Measurements from ENCODE around the gene TSEN2. TPM values are rescaled to one million over a fixed set of nuclear protein-coding genes. Genes with fewer than 3 reads are reported as not detected.
"Not testable (repeated sequence)": the region's sequence is repeated elsewhere in the genome, so short reads cannot be mapped to it uniquely, and the experiment has no call there.

TSEN2 gene
- total RNA-seq, 5 donors from 2014 or later (not counting 1 experiment from before 2014, with no cell fraction given): 11.7 to 20.9 (median 18.2) TPM

DNA sequence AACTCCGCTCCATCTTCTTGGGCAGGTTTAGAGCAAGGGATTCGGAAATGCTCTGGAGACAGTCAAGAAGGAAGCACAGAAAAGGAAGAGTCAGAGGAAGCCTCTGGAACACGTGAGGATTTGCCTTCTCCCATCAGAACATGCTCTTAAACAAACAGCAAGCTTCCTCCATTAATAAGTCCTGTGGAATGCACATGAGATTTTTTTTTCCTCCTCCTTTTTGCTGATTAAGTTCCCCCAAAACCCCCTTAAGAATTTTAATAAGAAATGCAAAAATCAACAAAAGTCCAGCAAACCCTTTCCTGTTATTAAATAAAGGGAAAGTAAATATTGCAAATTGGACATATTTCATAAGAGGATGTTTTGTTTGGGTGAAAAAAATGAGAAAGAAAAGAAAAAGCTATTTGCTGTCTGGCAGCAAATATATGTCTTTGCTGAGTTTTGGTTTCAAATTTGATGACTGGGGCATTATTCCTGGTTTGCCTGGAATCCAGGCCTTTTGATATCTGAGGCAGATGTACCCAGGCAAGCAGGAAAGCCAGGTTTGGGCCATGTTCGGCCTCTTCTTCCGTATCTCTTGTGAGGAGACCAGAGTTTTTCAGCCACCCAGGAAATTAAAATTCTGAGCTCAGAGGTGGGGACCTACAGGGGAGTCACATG is 7.9 kb upstream of the TSEN2 start:
- no peaks in the 10 kb centered on the region for H3K36me3 ChIP-seq (ENCODE audit: control insufficient read depth in 2 of 2, extremely low read depth in 1 of 2, insufficient read depth in 1 of 2, low read length in 1 of 2)
- no peak for DNase-seq
- ChIA-PET CTCF (interaction anchor here in 1 of 2 donors (1.3 kb wide), 1 partner anchor 341 kb away, joined by 4 read pairs; no protein-coding TSS in a partner anchor), POLR2A (interaction anchor here in 1 of 2 donors (0.5 kb wide), 1 partner anchor 76 kb away, joined by 4 read pairs; no protein-coding TSS in a partner anchor)
- no peaks in the 10 kb centered on the region for H3K9me3 Mint-ChIP-seq
- H3K36me3 Mint-ChIP-seq: no peaks in the 10 kb centered on the region
- no peak overlapping the region for H3K4me3 ChIP-seq (ENCODE audit: control insufficient read depth in 1 of 2, extremely low read depth in 1 of 2, low read length in 1 of 2)
- peaks cover 0 to 9% of the 10 kb centered on the region in 2 experiments for H3K4me1 ChIP-seq (ENCODE audit: control insufficient read depth in 1 of 2, extremely low read depth in 1 of 2, insufficient read depth in 2 of 2, low read length in 2 of 2)
- H3K4me1 Mint-ChIP-seq: peaks cover 0 to 22% (median 2%) of the 10 kb centered on the region in 3 donors
- peaks cover 0 to 4% of the 10 kb centered on the region in 2 experiments for H3K27me3 ChIP-seq (replicated peaks in 1 of 2; ENCODE audit: control insufficient read depth in 2 of 2, extremely low read depth in 1 of 2, insufficient read depth in 2 of 2, low read length in 1 of 2)
- H3K27ac ChIP-seq (ENCODE audit: low read length): no peak overlapping the region
- 94% methylated on average over 4 of the region's 5 CpGs for WGBS (ENCODE audit: insufficient coverage)
- no peaks in the 10 kb centered on the region for H3K27me3 Mint-ChIP-seq
- H3K27ac Mint-ChIP-seq: no peak overlapping the region
- H3K9me3 ChIP-seq: no peaks in the 10 kb centered on the region
- H3K4me3 Mint-ChIP-seq: no peak overlapping the region
- no peak for ATAC-seq (replicated peaks in 1 of 4)

DNA sequence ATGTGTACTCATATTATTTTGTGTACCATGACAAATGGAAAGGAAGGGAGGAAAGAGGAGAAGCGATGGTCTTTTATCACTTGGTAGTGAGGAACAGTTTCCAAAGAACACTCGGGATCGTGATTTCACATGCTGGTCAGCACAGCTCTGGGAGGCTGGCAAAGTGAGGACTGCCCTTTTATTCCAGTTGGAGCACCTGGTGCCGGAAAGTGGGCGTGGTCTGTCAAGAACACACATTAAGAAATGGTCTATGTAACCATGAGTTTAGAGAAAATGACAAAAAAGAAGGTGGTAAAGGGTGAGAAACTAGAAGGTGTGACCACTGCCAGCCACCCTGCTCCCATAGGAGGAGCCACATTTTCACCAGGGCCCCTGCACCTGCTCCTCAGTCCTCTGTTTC is 7.0 kb upstream of the TSEN2 start:
- H3K27me3 Mint-ChIP-seq: no peaks in the 10 kb centered on the region
- no peaks in the 10 kb centered on the region for H3K36me3 ChIP-seq (ENCODE audit: control insufficient read depth in 2 of 2, extremely low read depth in 1 of 2, insufficient read depth in 1 of 2, low read length in 1 of 2)
- POLR2A ChIA-PET: interaction anchor here (0.6 kb wide), 2 partner anchors 7 to 493 kb away, joined by 4 to 6 read pairs; no protein-coding TSS in a partner anchor
- peaks cover 0 to 18% (median 2%) of the 10 kb centered on the region in 3 donors for H3K4me1 Mint-ChIP-seq
- no peak for ATAC-seq (replicated peaks in 1 of 4)
- WGBS (ENCODE audit: insufficient coverage): 86% methylated on average over 5 of the region's 5 CpGs
- no peaks in the 10 kb centered on the region for H3K9me3 Mint-ChIP-seq
- CTCF ChIA-PET: interaction anchor here in 1 of 2 donors (0.6 to 1.3 kb wide), 2 partner anchors 342 to 1003 kb away, joined by 3 to 4 read pairs; partner anchors contain the start of gene HDAC11
- peaks cover 0 to 7% of the 10 kb centered on the region in 2 experiments for H3K4me1 ChIP-seq (ENCODE audit: control insufficient read depth in 1 of 2, extremely low read depth in 1 of 2, insufficient read depth in 2 of 2, low read length in 2 of 2)
- H3K36me3 Mint-ChIP-seq: no peaks in the 10 kb centered on the region
- H3K27me3 ChIP-seq (replicated peaks in 1 of 2; ENCODE audit: control insufficient read depth in 2 of 2, extremely low read depth in 1 of 2, insufficient read depth in 2 of 2, low read length in 1 of 2): peaks cover 0 to 4% of the 10 kb centered on the region in 2 experiments
- no peak overlapping the region for H3K27ac ChIP-seq (ENCODE audit: low read length)
- no peaks in the 10 kb centered on the region for H3K9me3 ChIP-seq
- H3K4me3 ChIP-seq (ENCODE audit: control insufficient read depth in 1 of 2, extremely low read depth in 1 of 2, low read length in 1 of 2): no peak overlapping the region
- H3K27ac Mint-ChIP-seq: no peak overlapping the region
- H3K4me3 Mint-ChIP-seq: no peak overlapping the region
- no peak for DNase-seq

DNA sequence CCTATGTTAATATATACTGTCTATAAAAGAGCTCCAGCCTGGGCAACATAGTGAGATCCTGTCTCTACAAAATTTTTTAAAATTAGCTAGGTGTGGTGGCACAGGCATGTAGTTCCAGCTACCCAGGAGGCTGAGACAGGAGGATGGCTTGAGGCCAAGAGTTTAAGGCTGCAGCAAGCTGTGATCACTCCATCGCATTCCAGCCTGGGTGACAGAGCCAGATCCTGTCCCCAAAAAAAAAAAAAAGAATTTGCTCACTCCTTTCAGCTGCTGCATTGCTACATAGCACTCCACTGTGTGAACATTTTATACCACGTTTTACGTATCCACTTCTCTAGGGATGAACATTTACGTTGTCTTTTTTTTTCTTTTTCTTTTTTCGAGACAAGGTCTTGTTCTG is 6.0 kb upstream of the TSEN2 start:
- 92% methylated on average over 3 of the region's 5 CpGs for WGBS (ENCODE audit: insufficient coverage)
- ATAC-seq (replicated peaks in 1 of 4): no peak
- peaks cover 0 to 4% of the 10 kb centered on the region in 2 experiments for H3K27me3 ChIP-seq (replicated peaks in 1 of 2; ENCODE audit: control insufficient read depth in 2 of 2, extremely low read depth in 1 of 2, insufficient read depth in 2 of 2, low read length in 1 of 2)
- H3K36me3 Mint-ChIP-seq: no peaks in the 10 kb centered on the region
- H3K4me1 Mint-ChIP-seq: peaks cover 5 to 17% (median 6%) of the 10 kb centered on the region in 3 donors
- no peak overlapping the region for H3K4me3 ChIP-seq (ENCODE audit: control insufficient read depth in 1 of 2, extremely low read depth in 1 of 2, low read length in 1 of 2)
- H3K36me3 ChIP-seq (ENCODE audit: control insufficient read depth in 2 of 2, extremely low read depth in 1 of 2, insufficient read depth in 1 of 2, low read length in 1 of 2): no peaks in the 10 kb centered on the region
- H3K9me3 Mint-ChIP-seq: no peaks in the 10 kb centered on the region
- H3K27me3 Mint-ChIP-seq: no peaks in the 10 kb centered on the region
- CTCF ChIA-PET: interaction anchor here in 1 of 2 donors (0.6 to 3.8 kb wide), 2 partner anchors 343 to 1683 kb away, joined by 3 to 35 read pairs; no protein-coding TSS in a partner anchor
- no peak for DNase-seq
- H3K9me3 ChIP-seq: no peaks in the 10 kb centered on the region
- H3K4me1 ChIP-seq (ENCODE audit: control insufficient read depth in 1 of 2, extremely low read depth in 1 of 2, insufficient read depth in 2 of 2, low read length in 2 of 2): peaks cover 2 to 10% of the 10 kb centered on the region in 2 experiments
- POLR2A ChIA-PET: no interaction called here
- no peak overlapping the region for H3K4me3 Mint-ChIP-seq
- no peak overlapping the region for H3K27ac ChIP-seq (ENCODE audit: low read length)
- H3K27ac Mint-ChIP-seq: no peak overlapping the region

DNA sequence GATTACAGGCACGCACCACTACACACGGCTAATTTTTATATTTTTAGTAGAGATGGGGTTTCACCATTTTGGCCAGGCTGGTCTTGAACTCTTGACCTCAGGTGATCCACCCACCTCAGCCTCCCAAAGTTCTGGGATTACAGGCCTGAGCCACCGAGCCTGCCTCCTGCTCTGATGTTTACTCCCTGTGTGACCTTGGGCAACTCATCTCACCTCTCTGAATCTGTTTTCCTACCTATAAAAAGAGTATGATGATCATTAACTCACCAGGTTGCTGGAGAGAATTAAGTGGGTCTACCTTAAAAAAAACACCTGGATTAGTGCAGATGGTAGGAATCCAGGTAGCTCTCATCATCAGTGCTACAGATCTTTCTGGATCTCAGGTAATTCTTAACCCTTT is 5.1 kb upstream of the TSEN2 start:
- ChIA-PET POLR2A (interaction anchor here in 1 of 2 donors (0.5 kb wide), 1 partner anchor 347 kb away, joined by 4 read pairs; no protein-coding TSS in a partner anchor), CTCF (interaction anchor here (0.6 to 3.8 kb wide), 18 partner anchors 9 to 501 kb away, joined by 3 to 35 read pairs (median 6); no protein-coding TSS in a partner anchor)
- not testable (repeated sequence) for H3K27me3 ChIP-seq (replicated peaks in 1 of 2; ENCODE audit: control insufficient read depth in 2 of 2, extremely low read depth in 1 of 2, insufficient read depth in 2 of 2, low read length in 1 of 2); ATAC-seq (replicated peaks in 1 of 4); H3K9me3 ChIP-seq; H3K27ac Mint-ChIP-seq; H3K36me3 ChIP-seq (ENCODE audit: control insufficient read depth in 2 of 2, extremely low read depth in 1 of 2, insufficient read depth in 1 of 2, low read length in 1 of 2); H3K27me3 Mint-ChIP-seq; H3K9me3 Mint-ChIP-seq; H3K36me3 Mint-ChIP-seq; H3K27ac ChIP-seq (ENCODE audit: low read length); H3K4me3 Mint-ChIP-seq; DNase-seq; H3K4me3 ChIP-seq (ENCODE audit: control insufficient read depth in 1 of 2, extremely low read depth in 1 of 2, low read length in 1 of 2)
- WGBS (ENCODE audit: insufficient coverage): 67% methylated on average over 1 of the region's 3 CpGs
- H3K4me1 ChIP-seq (ENCODE audit: control insufficient read depth in 1 of 2, extremely low read depth in 1 of 2, insufficient read depth in 2 of 2, low read length in 2 of 2): peaks cover 9 to 17% of the 10 kb centered on the region in 2 experiments
- peaks cover 13 to 21% (median 14%) of the 10 kb centered on the region in 3 donors for H3K4me1 Mint-ChIP-seq

DNA sequence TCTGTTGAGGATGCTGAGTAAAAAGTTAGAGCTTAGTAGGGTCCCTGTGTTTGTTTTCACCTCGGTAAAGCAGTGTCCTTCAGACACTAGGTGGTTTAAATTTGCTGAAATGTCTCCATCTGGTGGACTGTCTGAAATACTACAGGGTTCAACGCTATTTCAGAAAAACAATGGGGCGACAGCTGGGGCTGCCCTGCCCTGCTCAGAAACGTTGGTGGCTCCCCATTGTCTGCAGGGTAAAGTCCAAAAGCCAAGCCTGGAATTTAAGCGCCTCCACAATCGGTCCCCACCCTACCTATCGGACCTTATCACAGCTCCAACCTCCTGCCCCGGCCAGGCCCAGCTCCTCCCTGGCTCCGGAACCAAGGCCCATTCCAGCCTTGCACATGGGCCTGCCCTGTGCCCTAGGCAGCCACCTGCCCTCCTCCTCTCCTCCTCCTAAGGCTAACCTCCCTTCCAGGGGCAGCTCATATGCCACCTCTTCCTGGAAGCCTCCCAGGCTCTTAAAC is 4.3 kb upstream of the TSEN2 start:
- Mint-ChIP-seq H3K4me1 (peaks cover 17 to 26% (median 22%) of the 10 kb centered on the region in 3 donors), H3K4me3 (no peak overlapping the region), H3K9me3 (no peaks in the 10 kb centered on the region), H3K27ac (no peak overlapping the region), H3K27me3 (no peaks in the 10 kb centered on the region), H3K36me3 (no peaks in the 10 kb centered on the region)
- ATAC-seq (replicated peaks in 1 of 4) (no peak), DNase-seq (peak in 7 of 35 experiments; percentile 3 to 71 (median 13))
- WGBS (ENCODE audit: insufficient coverage): 16% methylated on average over 7 of the region's 9 CpGs
- Histone ChIP-seq H3K4me1 (ENCODE audit: control insufficient read depth in 1 of 2, extremely low read depth in 1 of 2, insufficient read depth in 2 of 2, low read length in 2 of 2) (peaks cover 14 to 23% of the 10 kb centered on the region in 2 experiments), H3K27me3 (replicated peaks in 1 of 2; ENCODE audit: control insufficient read depth in 2 of 2, extremely low read depth in 1 of 2, insufficient read depth in 2 of 2, low read length in 1 of 2) (peaks cover 0 to 4% of the 10 kb centered on the region in 2 experiments), H3K36me3 (ENCODE audit: control insufficient read depth in 2 of 2, extremely low read depth in 1 of 2, insufficient read depth in 1 of 2, low read length in 1 of 2) (no peaks in the 10 kb centered on the region), H3K4me3 (ENCODE audit: control insufficient read depth in 1 of 2, extremely low read depth in 1 of 2, low read length in 1 of 2) (no peak overlapping the region), H3K9me3 (no peaks in the 10 kb centered on the region), H3K27ac (ENCODE audit: low read length) (no peak overlapping the region)
- ChIA-PET POLR2A (interaction anchor here in 1 of 2 donors (0.5 to 0.8 kb wide), 2 partner anchors 186 to 348 kb away, joined by 4 read pairs; no protein-coding TSS in a partner anchor), CTCF (interaction anchor here (0.6 to 3.8 kb wide), 17 partner anchors 9 to 348 kb away, joined by 3 to 35 read pairs (median 5); no protein-coding TSS in a partner anchor)

DNA sequence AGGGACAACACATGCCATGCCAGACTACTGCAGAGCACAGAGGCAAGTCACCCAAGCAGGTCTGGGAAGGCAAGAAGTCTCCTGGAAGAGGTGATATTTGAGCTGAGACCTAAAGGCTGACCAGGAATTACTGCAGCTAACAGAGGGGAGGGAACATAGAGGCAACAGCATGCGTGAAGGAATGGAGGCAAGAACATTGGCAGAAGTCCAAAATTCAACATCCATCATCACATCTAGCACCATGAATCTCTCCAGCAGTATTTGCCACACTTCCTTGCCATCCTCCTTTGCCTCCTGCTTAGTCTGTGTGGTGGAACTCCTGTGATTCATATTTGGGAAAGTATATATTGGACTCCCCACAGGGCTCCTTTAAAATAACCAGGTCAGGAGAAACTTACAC is 870 bp upstream of the TSEN2 start:
- H3K36me3 Mint-ChIP-seq: peaks cover 1% of the 10 kb centered on the region
- peak overlapping the region; percentile 90 to 95 for H3K27ac Mint-ChIP-seq
- Histone ChIP-seq H3K9me3 (no peaks in the 10 kb centered on the region), H3K36me3 (ENCODE audit: control insufficient read depth in 2 of 2, extremely low read depth in 1 of 2, insufficient read depth in 1 of 2, low read length in 1 of 2) (no peaks in the 10 kb centered on the region), H3K4me3 (ENCODE audit: control insufficient read depth in 1 of 2, extremely low read depth in 1 of 2, low read length in 1 of 2) (peak overlapping the region; percentile 44 to 85), H3K27ac (ENCODE audit: low read length) (peak overlapping the region; percentile 80), H3K27me3 (replicated peaks in 1 of 2; ENCODE audit: control insufficient read depth in 2 of 2, extremely low read depth in 1 of 2, insufficient read depth in 2 of 2, low read length in 1 of 2) (peaks cover 0 to 4% of the 10 kb centered on the region in 2 experiments), H3K4me1 (ENCODE audit: control insufficient read depth in 1 of 2, extremely low read depth in 1 of 2, insufficient read depth in 2 of 2, low read length in 2 of 2) (peaks cover 19 to 30% of the 10 kb centered on the region in 2 experiments)
- H3K27me3 Mint-ChIP-seq: no peaks in the 10 kb centered on the region
- DNase-seq (peak in 1 of 35 experiments; percentile 30), ATAC-seq (replicated peaks in 1 of 4) (no peak)
- no peaks in the 10 kb centered on the region for H3K9me3 Mint-ChIP-seq
- POLR2A ChIA-PET: no interaction called here
- H3K4me3 Mint-ChIP-seq: peak overlapping the region; percentile 90 to 93 (median 91)
- CTCF ChIA-PET: interaction anchor here (1.5 to 2.5 kb wide), 2 partner anchors 347 to 348 kb away, joined by 3 to 9 read pairs; no protein-coding TSS in a partner anchor
- H3K4me1 Mint-ChIP-seq: peaks cover 36 to 47% (median 39%) of the 10 kb centered on the region in 3 donors
- WGBS (ENCODE audit: insufficient coverage): no CpG with 5 or more reads among the region's 1 CpG

All from T-cell (primary cell).